Nasal cavity respiratory epithelium epithelial cell of viscerocranial mucosa (primary cell): ENCODE measurements around the gene OR13F1. TPM values are rescaled to one million over a fixed set of nuclear protein-coding genes. Genes with fewer than 3 reads are reported as not detected.

Source experiments
- total RNA-seq: library from RNA; depleted of rRNA; stranded (reverse); fragments of >200 nt; gene quantifications from 2 replicates; pipeline ENCODE4 v1.2.3, GENCODE V29; 2014

The OR13F1 gene
- not detected in 2 replicates for total RNA-seq

GRCh38 chr9:104503963-104504362 lies at the start of gene OR13F1:
OR13F1 (plus strand) TSS chr9:104504263; CDS start chr9:104504263, 0 bp downstream.

GRCh38 chr9:104527109-104527508 lies 23.0 kb downstream of the OR13F1 start, which contains the start of gene OR13C4:
OR13C4 (minus strand) TSS chr9:104527209; CDS start chr9:104527209, 0 bp downstream.

GRCh38 chr9:104536756-104537155 lies 32.7 kb downstream of the OR13F1 start, which contains the start of gene OR13C3:
OR13C3 (minus strand) TSS chr9:104536856; CDS start chr9:104536723, 133 bp downstream.

Other genes with a start within 250 kb of the OR13F1 start
- not detected in 2 replicates for gene OR13C4, start 22.9 kb downstream of the OR13F1 start, total RNA-seq
- not detected in 2 replicates for gene OR13C3, start 32.6 kb downstream of the OR13F1 start, total RNA-seq
- not detected in 2 replicates for gene OR13C8, start 64.9 kb downstream of the OR13F1 start, total RNA-seq
- gene OR13C5, start 95.2 kb downstream of the OR13F1 start, total RNA-seq, result not detected in 2 replicates
- not detected in 2 replicates for gene OR13C2, start 101.4 kb downstream of the OR13F1 start, total RNA-seq
- not detected in 2 replicates for gene OR13C9, start 113.9 kb downstream of the OR13F1 start, total RNA-seq
- not detected in 2 replicates for gene OR13D1, start 190.3 kb downstream of the OR13F1 start, total RNA-seq
- gene NIPSNAP3A, start 243.4 kb downstream of the OR13F1 start, total RNA-seq, result 17.4 and 24.9 TPM in 2 replicates